ENCODE results near the gene MYO16.

MYO16 gene

DNA sequence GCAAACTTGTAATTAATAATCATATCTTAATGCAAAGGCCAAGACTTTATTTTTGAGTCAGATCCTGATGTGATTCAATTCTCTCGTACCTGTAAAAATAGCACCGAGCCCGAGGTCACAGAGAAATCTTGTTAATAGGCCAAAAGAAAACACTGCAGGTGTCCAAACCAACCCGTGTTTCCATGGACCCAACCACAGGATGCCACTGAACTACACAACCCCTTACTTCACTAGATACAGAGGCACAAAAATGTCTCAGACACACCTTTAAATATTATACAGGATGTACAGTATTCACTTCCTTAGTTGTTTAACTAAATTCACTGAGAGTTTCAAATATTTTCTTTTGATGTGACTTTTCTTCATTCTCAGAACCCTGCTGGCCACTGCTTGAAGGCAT lies 530.9 kb downstream of the MYO16 start:
- DNase-seq, result no peak

GRCh38 chr13:109160887-109161669 lies 531.7 kb downstream of the MYO16 start:
- DNase-seq, result no peak

- no peak for DNase-seq
These were observed 533.0 kb downstream of the MYO16 start for GRCh38 chr13:109162248-109163036.

DNA sequence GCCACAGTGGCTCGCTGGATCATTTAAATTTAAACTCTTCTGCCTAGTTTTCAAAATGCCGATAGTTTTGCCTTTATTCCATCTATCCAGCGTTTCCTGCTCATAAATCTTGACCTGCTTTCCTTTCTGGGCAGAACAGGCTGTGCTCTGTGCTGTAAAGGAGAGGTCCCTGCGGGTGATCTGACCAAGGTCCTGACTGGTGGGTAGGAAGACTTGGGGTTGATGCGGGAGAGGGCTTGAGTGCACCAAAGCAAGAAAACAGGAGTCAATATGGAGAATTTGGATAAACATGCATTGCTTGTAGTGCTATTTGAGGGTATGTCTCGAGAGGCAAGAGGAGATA lies 533.6 kb downstream of the MYO16 start:
- DNase-seq, result no peak

DNA sequence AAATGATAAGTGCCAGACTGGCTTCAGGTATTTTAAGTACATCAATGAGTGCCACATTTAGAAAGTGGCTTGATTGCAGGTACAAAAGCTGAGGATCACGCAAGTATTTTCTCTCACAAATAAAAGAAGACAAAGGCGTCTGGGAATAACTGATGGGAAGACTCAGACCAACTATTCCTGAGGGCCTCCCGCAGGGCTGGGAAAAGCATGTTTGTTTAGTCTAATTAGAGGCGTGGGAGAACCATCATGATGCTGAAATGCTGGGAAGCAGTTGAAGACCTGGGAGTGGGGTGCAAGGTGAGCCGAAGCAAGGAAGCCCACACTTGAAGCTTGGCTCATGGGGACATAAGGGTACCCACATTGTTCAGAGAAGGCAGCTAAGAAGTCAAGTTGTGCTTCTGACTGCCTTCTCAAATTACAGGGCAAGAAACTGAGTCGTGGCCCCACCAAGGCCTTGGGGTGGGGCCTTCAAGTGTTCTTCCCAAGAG lies 536.0 kb downstream of the MYO16 start:
- no peak for DNase-seq

DNA sequence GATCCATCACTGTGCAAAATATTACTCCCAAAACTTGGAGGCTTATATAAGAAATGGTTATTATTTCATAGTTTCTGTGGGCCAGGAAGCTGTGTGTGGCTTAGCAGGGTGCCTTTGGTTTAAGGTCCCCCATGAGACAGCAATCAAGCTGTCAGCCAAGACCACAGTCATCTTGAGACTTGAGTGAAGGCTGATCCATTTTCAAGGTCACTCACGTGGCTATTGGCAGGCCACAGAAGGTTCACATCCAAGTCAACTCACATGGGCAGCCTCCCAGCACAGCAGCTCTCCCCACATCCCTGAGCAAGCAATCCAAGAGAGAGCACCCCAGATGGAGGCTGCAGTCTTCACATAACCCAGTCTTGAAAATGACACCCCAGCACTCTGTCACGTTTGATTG lies 537.4 kb downstream of the MYO16 start:
- no peak for DNase-seq

DNA sequence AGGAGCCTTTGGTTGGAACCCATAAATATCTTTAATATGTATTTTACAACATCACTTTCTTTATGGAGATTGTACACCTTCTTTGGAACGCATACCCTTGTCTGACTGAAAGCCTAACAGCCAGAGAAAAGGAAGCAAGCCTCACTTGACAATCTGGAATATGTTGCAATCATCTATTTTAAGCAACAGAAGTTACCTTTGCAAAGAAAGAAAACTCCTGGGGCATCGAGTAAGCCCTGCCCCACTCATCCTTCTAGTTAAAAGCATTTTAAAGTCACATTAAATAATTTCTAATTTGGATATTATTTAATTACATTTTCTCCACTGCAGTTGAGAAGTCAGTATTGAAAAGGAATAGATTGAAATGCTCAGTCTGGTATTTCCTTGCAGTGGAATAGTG lies 542.7 kb downstream of the MYO16 start:
- no peak for DNase-seq

GRCh38 chr13:109175666-109176065 lies 546.3 kb downstream of the MYO16 start:
- DNase-seq, result no peak

DNA sequence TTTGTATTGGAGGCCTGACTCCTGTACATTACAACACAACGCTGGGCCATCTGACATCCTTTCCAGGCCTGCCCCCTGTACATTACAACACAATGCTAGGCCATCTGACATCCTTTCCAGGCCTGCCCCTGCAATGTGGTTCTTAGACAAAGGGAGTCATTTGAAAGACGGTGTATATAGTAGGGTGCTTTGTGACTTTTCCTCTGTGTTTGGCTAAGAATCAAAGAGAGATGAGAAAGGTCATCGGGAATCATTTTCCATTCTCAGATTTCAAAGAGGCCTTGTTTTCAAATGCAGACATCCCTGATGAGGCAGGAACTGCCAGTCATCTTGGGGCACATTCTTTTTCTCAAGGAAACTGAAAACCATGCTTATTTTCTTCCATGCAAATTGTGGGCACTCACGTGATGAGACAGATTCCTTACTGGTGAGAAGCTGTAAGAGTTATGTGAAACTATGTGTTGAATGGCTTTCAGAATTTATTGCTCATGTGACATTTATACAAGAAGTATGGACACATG lies 551.6 kb downstream of the MYO16 start:
- DNase-seq, result no peak

DNA sequence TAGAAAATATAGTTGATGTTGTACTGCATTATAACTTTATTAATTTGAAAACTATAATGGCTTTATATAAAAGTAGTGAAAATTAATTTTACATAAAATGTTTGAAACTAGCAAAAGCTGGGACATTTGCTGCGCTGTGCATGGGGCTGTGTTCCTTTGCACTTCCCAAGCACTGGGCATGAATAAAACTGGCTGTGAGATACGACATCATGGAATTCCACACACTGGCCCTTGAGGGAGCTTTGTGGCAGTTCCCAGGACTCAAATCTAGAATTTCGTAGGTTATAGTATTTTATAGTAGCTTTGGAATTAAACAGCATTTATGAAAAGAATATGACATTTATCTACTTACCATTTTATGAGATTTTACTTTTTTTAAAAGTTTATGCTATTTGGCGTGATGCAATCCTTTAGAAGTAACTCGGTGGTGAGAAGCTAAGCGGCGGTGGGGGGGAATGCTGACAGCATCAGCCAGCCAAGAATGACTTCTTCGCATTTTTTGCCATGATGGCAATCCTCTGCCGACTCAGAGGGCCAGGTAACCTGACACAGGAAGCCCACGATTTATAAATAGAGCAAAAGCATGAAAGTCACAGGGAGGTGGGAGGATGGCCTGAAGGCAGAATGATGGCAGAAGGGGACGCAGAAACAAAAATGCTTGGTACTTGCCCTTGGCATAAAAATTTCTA lies 553.5 kb downstream of the MYO16 start:
- DNase-seq, result no peak

DNA sequence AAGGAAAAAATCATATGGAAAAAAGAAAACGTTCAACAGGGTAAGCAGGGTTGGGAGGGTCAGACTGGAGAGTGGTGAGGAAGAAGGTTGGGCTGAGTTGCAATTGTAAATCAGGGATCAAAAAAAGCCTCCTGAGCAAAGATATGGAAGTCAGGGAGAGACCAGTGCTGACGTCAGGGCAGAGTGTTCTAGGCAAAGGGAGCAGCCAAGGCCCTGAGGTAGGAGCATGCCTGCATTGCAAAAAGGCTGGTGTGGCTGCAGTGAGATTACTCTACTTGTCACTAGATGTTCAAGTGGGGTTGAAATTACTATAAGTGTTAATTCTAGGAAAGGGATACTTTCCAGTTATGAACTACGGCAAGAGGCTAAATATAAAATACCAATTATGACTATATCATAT lies 562.0 kb downstream of the MYO16 start:
- DNase-seq, result no peak

DNA sequence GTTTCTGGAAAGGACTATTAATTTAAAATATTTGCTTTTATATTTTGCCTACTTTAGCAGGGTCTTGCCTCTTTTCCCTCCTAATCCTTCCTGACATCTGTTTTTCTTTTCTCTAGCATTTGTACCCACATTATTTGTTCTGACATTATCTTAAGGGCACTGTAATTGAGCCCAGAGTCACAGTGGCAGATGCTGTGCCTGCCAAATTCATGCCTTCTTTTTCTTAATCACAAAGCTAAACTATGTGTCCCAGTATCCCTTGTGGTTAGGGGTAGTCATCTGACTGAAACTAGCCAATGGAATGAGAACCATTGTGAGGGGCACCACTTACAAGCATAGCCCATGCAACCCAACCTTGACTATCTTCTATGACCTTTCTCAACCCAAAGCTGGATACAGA lies 562.9 kb downstream of the MYO16 start:
- DNase-seq, result no peak

- no peak for DNase-seq
These were observed 567.5 kb downstream of the MYO16 start for GRCh38 chr13:109196948-109197347.

GRCh38 chr13:109198585-109198984 lies 569.2 kb downstream of the MYO16 start:
- DNase-seq, result no peak

DNA sequence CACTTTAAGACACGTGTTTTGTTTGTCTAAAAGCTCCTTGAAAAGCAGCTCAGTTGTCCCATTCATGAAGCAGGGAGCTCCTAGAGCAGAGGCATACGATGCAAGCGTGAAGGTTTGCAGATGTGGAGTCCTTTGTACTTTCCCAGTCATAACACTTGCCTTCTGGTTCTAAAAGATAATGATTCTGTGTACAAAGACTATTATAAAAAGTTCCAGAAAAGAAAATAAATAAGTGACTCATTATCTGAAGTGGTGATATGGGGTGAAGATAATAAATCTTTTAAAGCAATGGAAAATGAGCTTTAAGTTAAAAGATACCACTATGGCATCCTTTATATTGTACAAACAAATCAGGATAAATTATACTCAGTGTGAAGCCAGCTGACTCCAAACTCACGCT lies 569.9 kb downstream of the MYO16 start:
- DNase-seq, result no peak

GRCh38 chr13:109200556-109200955 lies 571.1 kb downstream of the MYO16 start:
- no peak for DNase-seq

DNA sequence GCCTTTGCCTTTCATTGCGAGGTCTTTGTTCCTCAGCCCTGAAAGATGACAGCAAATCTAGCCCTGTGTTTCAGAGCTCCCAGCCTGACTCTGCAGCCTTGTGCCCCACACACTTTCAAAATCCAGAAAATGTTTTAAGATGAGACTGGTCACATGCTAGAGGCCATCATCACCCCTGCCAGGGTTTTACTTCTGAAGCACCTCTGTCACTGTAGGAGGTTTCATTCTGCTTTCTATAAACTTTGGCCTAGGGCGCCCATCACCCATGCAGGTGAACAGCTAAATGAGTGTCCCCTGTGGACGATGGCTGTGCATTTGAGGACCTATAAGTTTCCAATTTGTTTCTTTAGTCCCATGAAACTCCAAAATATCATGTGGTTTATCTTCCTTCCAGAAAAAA lies 574.2 kb downstream of the MYO16 start:
- DNase-seq, result no peak

DNA sequence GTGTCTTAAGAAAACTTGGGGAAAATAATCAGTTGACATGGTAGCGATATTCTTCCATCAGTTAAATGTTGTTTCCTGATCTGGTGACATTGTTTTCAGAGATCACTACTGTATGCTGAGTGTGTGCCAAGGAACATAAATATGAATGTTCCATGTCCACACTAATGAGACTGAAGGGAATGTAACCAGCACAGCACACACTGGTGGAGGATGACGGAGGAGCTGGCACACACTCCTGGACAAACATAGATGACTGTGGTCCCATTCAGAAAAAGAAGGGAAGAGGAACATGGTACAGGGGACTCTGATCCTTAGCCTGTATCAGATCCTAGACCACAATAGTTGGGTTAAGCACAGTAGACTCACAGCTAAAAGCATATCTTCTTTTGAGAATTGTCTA lies 574.8 kb downstream of the MYO16 start:
- DNase-seq, result no peak

- no peak for DNase-seq
These were observed 575.2 kb downstream of the MYO16 start for GRCh38 chr13:109204657-109205056.

- DNase-seq, result no peak
These were observed 575.9 kb downstream of the MYO16 start for GRCh38 chr13:109205315-109205714.

- DNase-seq, result no peak
These were observed 577.2 kb downstream of the MYO16 start for GRCh38 chr13:109206616-109207015.

DNA sequence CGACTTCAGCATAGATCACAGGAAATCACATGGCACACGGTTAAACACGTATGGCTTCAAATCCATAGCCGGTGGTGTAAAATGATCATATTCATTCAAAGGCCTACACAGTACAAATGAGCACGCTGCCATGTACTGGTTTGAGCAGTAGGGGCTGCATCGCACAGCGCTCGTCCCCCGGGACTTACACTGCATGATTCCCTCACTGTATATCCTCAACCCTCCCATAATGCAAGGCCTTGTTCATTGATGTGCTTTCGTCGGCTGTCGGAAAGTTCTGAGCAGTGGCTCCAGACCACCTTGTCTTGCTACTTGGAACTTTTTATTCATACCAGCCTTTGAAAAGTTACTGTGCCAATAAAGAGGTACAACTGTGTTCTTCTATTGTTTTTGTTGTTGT lies 578.2 kb downstream of the MYO16 start:
- no peak for DNase-seq

- DNase-seq, result no peak
These were observed 579.1 kb downstream of the MYO16 start for GRCh38 chr13:109208522-109208921.

GRCh38 chr13:109209526-109209925 lies 580.1 kb downstream of the MYO16 start:
- DNase-seq, result no peak
